NT2/D1 (cell line): ENCODE data around the gene ZNF620.
A peak's percentile ranks its signal among the peaks of the same experiment; 100 is the strongest.
"Not testable (repeated sequence)": the region's sequence is repeated elsewhere in the genome, so short reads cannot be mapped to it uniquely, and the experiment has no call there.

Experiments
- DNase-seq: peaks from one replicate; pipeline ENCODE4 v3.0.0-alpha.2; 2011; ENCODE audit warnings: low read depth, low spot score
- H3K27me3 ChIP-seq: 2 replicates; pipeline ENCODE4 v1.6.0; 2011; ENCODE audit warnings: mild to moderate bottlenecking; ENCODE audit not compliant: insufficient read length, insufficient read depth
- H3K36me3 ChIP-seq: 2 replicates; pipeline ENCODE4 v1.6.1; 2011; ENCODE audit warnings: mild to moderate bottlenecking, low read length, mixed read lengths; ENCODE audit not compliant: insufficient read depth, insufficient read length
- H3K4me1 ChIP-seq: 2 replicates; pipeline ENCODE4 v1.5.1; 2011; ENCODE audit not compliant: insufficient read depth, insufficient read length
- H3K4me3 ChIP-seq: 2 replicates; pipeline ENCODE4 v1.5.1; 2011; ENCODE audit warnings: low read depth; ENCODE audit not compliant: insufficient read length
- H3K9ac ChIP-seq: 2 replicates; pipeline ENCODE4 v1.6.0; 2011; ENCODE audit warnings: low read depth; ENCODE audit not compliant: insufficient read length
- H3K9me3 ChIP-seq: 2 replicates; pipeline ENCODE4 v1.5.1; 2011; ENCODE audit warnings: mild to moderate bottlenecking, low read length; ENCODE audit not compliant: insufficient read depth
- SUZ12 ChIP-seq: IDR thresholded peaks from 2 replicates; pipeline ENCODE4 v1.6.1; 2011; ENCODE audit not compliant: insufficient read length, insufficient read depth; ENCODE audit errors: extremely low read depth
- YY1 ChIP-seq: IDR thresholded peaks from 2 replicates; pipeline ENCODE4 v1.6.1; 2011; ENCODE audit not compliant: insufficient read length, insufficient read depth
- ZNF274 ChIP-seq: IDR thresholded peaks from 2 replicates; pipeline ENCODE4 v1.6.1; 2011; ENCODE audit warnings: mild to moderate bottlenecking, low read depth, low read length

The ZNF620 gene

GRCh38 chr3:40524568-40525285 is 18.9 kb downstream of the ZNF620 start, which contains the start of gene ZNF621:
Gene ZNF621, plus strand, starts transcription at chr3:40524960. Its CDS starts 881 bp downstream, at chr3:40525841.
- peak; percentile 82 for DNase-seq

GRCh38 chr3:40528426-40528825 is 22.6 kb downstream of the ZNF620 start:
- Histone ChIP-seq H3K9me3 (peaks cover 31% of the 10 kb centered on the region), H3K36me3 (peaks cover 66% of the 10 kb centered on the region), H3K4me3 (no peak overlapping the region), H3K9ac (no peak overlapping the region), H3K4me1 (no peaks in the 10 kb centered on the region), H3K27me3 (no peaks in the 10 kb centered on the region)
- TF ChIP-seq ZNF274 (no peak), SUZ12 (no peak), YY1 (no peak)
- DNase-seq, result no peak

More at GRCh38 chr3:40524568-40525285, 18.9 kb downstream of the ZNF620 start, which contains the start of gene ZNF621:
- TF ChIP-seq YY1, result no peak
- H3K4me1 ChIP-seq, result no peaks in the 10 kb centered on the region
- peaks cover 29% of the 10 kb centered on the region for H3K36me3 ChIP-seq
- peak within 1 kb of the TSS; percentile 99 for H3K9ac ChIP-seq
- H3K4me3 ChIP-seq, result peak within 1 kb of the TSS; percentile 97
- H3K9me3 ChIP-seq, result no peaks in the 10 kb centered on the region
- H3K27me3 ChIP-seq, result no peaks in the 10 kb centered on the region

DNA sequence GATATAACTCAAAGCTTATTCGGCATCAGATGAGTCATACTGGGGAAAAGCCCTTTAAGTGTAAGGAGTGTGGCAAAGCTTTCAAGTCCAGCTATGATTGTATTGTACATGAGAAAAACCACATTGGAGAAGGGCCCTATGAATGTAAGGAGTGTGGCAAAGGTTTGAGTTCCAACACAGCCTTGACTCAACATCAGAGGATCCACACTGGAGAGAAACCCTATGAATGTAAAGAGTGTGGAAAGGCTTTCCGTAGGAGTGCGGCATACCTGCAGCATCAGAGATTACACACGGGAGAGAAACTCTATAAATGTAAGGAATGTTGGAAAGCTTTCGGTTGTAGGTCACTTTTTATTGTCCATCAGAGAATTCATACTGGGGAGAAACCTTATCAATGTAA is 26.4 kb downstream of the ZNF620 start:
- Histone ChIP-seq H3K9ac (no peak overlapping the region), H3K4me3 (no peak overlapping the region), H3K27me3 (no peaks in the 10 kb centered on the region), H3K4me1 (no peaks in the 10 kb centered on the region), H3K9me3 (peaks cover 32% of the 10 kb centered on the region), H3K36me3 (peaks cover 86% of the 10 kb centered on the region)
- TF ChIP-seq ZNF274 (peak; percentile 71), YY1 (no peak)
- DNase-seq, result no peak

DNA sequence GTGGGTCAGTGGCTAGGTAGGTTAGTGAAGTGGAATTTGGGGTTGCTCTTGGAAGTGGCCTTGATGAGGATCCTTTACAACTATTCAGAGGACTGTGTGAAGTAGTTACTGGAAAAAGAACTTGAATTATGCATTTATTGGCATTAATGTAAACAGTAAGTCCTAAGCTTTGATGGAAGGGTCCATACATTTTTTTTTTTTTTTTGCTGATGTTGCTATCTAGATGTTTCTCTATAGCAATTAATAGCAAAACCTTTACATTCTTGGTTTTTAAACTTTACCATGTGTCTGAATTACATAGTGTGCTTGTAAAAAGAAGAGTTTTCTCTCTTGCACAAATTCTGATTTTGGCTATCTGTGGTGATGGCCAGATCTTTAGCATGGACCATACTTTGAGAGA is 28.4 kb downstream of the ZNF620 start:
- Histone ChIP-seq H3K9me3 (peaks cover 40% of the 10 kb centered on the region), H3K4me3 (no peak overlapping the region), H3K4me1 (no peaks in the 10 kb centered on the region), H3K9ac (no peak overlapping the region), H3K36me3 (peaks cover 74% of the 10 kb centered on the region), H3K27me3 (no peaks in the 10 kb centered on the region)
- no peak for TF ChIP-seq ZNF274
- no peak for TF ChIP-seq SUZ12
- TF ChIP-seq YY1, result no peak
- no peak for DNase-seq

DNA sequence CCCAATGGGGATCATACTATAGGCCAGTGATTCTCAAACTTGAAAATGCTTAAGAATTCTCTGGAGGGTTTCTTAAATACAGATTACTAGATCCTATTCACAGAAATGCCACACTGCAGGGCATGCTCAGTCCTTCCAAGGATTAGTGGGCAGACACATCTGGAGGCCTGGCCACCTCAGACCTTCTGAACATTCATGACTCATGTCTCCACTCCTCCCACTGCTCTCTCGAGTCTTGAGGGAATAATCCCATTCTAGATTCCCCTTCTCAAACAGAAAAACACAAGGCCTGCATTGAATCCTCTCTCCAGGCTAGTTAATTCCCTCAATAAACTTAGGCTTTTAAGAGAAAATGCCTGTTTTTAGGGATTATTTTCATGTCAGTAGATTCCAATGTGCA is 41.0 kb downstream of the ZNF620 start:
- no peak for DNase-seq
- TF ChIP-seq ZNF274, result no peak
- TF ChIP-seq SUZ12, result no peak
- TF ChIP-seq YY1, result no peak
- no peak overlapping the region for H3K4me3 ChIP-seq
- peaks cover 9% of the 10 kb centered on the region for H3K9me3 ChIP-seq
- H3K4me1 ChIP-seq, result peaks cover 3% of the 10 kb centered on the region
- H3K27me3 ChIP-seq, result no peaks in the 10 kb centered on the region
- no peak overlapping the region for H3K9ac ChIP-seq
- no peaks in the 10 kb centered on the region for H3K36me3 ChIP-seq

DNA sequence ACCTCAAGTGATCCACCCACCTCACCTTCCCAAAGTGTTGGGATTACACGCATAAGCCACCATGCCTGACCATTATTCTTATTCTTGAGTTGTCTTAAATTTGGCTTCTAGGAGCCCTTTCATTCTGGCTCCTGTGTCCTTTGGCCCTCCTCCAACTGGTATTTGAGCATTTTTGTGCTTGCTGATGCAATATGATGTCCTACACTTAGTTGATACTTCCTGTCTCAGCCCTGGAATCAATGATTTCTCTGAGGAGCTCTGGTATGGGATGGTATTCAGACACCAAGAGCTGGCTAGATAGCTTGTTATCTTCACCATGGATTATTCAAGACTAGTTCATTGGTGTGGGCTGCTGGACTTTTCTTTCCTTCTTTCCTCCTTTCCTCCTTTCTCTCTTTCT is 44.3 kb downstream of the ZNF620 start:
- Histone ChIP-seq H3K9ac (no peak overlapping the region), H3K4me3 (no peak overlapping the region), H3K9me3 (peaks cover 9% of the 10 kb centered on the region), H3K36me3 (no peaks in the 10 kb centered on the region), H3K27me3 (no peaks in the 10 kb centered on the region), H3K4me1 (peaks cover 3% of the 10 kb centered on the region)
- no peak for TF ChIP-seq SUZ12
- TF ChIP-seq YY1, result no peak
- no peak for TF ChIP-seq ZNF274
- no peak for DNase-seq

GRCh38 chr3:40557575-40558161 is 51.8 kb downstream of the ZNF620 start:
- no peaks in the 10 kb centered on the region for H3K4me1 ChIP-seq
- no peak overlapping the region for H3K9ac ChIP-seq
- H3K4me3 ChIP-seq, result no peak overlapping the region
- no peaks in the 10 kb centered on the region for H3K36me3 ChIP-seq
- no peak for DNase-seq
- peaks cover 5% of the 10 kb centered on the region; the same call in 1 of the 2 replicates for H3K9me3 ChIP-seq
- TF ChIP-seq ZNF274 (no peak), SUZ12 (no peak), YY1 (no peak)
- no peaks in the 10 kb centered on the region for H3K27me3 ChIP-seq

DNA sequence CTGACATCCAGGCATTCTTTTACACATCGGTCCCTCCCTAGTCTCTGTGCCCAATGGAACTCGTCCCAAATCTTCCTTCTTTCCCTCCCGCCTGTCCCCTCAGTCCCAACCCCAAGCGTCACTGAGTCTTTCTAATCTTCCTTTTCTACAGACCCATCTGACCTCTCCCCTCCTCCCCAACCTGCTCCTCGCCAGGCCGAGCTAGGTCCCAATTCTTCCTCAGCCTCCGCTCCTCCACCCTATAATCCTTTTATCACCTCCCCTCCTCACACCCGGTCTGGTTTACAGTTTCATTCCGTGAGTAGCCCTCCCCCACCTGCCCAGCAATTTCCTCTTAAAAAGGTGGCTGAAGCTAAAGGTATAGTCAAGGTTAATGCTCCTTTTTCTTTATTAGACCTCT is 56.6 kb downstream of the ZNF620 start:
- not testable (repeated sequence) for DNase-seq, H3K4me1 ChIP-seq, H3K27me3 ChIP-seq, H3K9ac ChIP-seq, H3K36me3 ChIP-seq, H3K9me3 ChIP-seq, H3K4me3 ChIP-seq

- H3K4me3 ChIP-seq, H3K4me1 ChIP-seq, DNase-seq, H3K9ac ChIP-seq, H3K27me3 ChIP-seq, H3K36me3 ChIP-seq: not testable (repeated sequence)
- peaks cover 17% of the 10 kb centered on the region for H3K9me3 ChIP-seq
Measured at GRCh38 chr3:40565629-40566028, 59.8 kb downstream of the ZNF620 start.
